NCI-H82 (cell line): ENCODE measurements around the gene OPRD1.
A peak's percentile ranks its signal among the peaks of the same experiment; 100 is the strongest.
"Not testable (repeated sequence)": the region's sequence is repeated elsewhere in the genome, so short reads cannot be mapped to it uniquely, and the experiment has no call there.

Source experiments
- DNase-seq: peaks from one replicate; lab custom pipeline; 2025; lab: John Stamatoyannopoulos, UW

Gene OPRD1

GRCh38 chr1:28801461-28801860 lies 10.5 kb upstream of the OPRD1 start:
- no peak for DNase-seq

GRCh38 chr1:28803051-28803450 lies 8.9 kb upstream of the OPRD1 start:
- no peak for DNase-seq

GRCh38 chr1:28803662-28804061 lies 8.3 kb upstream of the OPRD1 start:
- DNase-seq, result no peak

GRCh38 chr1:28804071-28804470 lies 7.9 kb upstream of the OPRD1 start:
- peak; percentile 47 for DNase-seq

GRCh38 chr1:28807046-28807445 lies 4.9 kb upstream of the OPRD1 start:
- DNase-seq, result peak; percentile 40

- no peak for DNase-seq
Measured at GRCh38 chr1:28807986-28808385, 4.0 kb upstream of the OPRD1 start.

GRCh38 chr1:28811369-28811765 lies 603 bp upstream of the OPRD1 start:
- no peak for DNase-seq

DNA sequence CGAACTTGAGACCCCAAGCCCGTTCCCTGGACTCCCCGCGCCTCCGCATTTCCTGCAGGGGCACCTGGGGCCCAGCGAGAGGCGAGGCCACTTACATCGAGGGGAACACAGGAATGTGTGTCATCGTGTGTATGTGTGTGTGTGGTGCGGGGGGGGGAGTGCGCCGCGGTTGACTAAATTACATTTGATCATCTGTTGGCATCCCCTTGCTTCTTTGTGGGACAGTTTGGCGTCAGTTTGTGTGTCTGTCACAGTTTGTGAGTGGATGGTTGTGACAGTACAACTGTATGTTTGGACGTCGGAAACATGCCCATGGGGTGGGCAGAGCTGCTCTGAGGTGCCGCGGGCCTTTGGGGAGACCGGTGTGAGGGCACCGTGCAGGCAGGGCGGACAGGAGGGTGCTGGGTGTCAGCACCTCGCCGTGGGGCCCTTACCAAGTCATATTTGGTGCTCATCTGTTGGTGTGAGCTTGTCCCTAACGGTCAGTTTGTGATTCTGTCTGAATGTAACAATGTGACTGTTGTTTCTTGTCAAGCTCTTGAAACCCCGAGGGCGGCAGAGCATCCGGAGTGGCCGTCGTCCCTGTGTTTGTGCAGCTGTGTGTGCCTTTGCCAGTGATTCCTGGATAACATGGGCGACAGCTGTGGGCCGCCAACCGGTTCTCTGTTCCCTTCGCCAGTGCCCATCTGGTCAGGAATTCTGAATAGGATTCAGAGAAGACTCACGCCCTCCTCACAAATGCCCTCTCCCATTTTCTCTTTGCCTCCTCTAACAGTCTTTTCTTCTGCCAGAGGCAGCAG lies 899 bp downstream of the OPRD1 start:
- DNase-seq, result peak; percentile 78

- DNase-seq, result no peak
Measured at GRCh38 chr1:28813931-28814465, 2.0 kb downstream of the OPRD1 start.

DNA sequence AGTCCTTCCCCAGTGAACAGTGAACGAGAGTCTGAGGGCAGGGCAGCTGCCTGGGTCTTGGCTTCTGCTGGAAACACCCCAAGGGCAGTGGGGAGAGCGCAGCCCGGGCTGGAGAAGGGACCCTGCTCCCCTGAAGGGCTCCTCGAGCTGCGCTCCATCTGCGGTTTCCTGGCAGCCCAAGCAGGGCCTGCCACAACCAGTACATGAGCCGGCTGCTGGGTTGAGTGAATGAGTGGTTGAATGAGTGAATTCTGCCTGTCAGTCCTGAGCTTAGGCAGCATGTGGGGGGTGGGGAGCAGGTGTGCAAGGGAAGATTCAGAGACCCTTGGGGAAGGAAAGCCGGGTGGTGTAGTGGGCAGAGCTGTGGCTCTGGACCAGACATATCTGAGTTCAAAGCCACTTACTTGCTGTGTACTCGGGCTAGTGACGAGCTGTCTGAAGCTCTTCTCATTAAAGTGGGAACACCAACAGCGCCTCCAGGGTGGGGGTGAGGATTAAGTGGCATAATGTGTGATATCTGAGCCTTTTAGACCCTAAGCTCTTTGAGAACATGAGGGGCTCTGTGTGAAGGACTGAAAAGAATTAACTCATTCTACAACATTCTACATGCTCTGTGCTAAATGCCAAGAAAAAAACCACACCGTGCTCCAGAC lies 3.7 kb downstream of the OPRD1 start:
- DNase-seq, result peak; percentile 85

GRCh38 chr1:28817133-28817532 lies 5.2 kb downstream of the OPRD1 start:
- no peak for DNase-seq

DNA sequence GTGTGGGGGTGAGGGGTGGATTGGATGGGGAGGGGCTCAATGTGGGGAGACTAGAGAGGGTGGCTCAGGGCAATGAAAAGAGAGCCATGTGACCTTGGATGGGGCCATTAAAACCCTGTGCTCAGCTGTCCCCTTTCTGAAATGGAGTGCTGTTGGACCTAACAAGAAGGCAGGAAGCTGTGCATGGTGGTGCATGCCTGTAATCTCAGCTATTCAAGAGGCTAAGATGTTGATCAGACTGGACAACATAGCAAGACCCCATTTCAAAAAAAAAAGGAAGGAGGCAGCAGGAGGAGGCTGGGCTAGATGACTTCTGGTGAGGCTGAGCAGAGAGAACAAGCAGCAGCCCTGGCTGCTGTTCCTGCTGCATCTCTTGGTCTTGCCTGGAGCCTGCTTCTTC lies 7.0 kb downstream of the OPRD1 start:
- no peak for DNase-seq

GRCh38 chr1:28822799-28823198 lies 10.8 kb downstream of the OPRD1 start:
- no peak for DNase-seq

DNA sequence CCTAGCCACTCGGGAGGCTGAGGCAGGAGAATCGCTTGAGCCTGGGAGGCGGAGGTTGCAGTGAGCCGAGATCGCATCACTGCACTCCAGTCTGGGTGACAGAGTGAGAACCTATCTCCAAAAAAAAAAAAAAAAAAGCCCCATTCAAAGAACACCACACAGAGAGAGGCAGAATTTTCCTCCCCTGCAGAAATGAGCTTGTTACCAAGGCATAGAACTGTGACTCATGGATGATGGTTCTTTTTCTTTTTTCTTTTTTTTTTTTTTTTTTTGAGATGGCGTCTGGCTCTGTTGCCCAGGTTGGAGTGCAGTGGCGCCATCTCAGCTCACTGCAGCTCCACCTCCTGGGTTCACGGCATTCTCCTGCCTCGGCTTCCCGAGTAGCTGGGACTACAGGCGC lies 12.1 kb downstream of the OPRD1 start:
- not testable (repeated sequence) for DNase-seq

GRCh38 chr1:28828227-28828858 lies 16.4 kb downstream of the OPRD1 start:
- DNase-seq, result peak; percentile 73

DNA sequence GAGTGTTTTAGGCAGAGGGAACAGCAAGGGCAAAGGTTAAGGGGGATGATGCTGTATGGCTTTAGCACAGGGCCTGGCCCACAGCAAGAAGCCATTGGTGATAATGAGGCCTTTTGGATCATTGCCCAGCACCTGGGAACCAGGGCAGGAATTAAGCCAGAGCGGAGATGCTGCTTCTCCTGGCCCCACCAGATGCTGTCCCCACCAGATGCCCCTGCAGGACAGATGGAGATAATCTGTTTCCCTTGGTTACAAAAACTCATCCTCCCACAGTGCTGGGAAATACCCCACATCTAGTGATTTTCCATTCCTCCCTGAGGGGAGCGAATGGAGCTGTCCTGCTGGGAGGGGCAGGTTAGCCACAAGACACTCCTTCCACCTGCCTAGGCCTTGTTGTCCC lies 18.8 kb downstream of the OPRD1 start:
- DNase-seq, result peak; percentile 99

- DNase-seq, result no peak
Measured at GRCh38 chr1:28832966-28833365, 21.0 kb downstream of the OPRD1 start.

DNA sequence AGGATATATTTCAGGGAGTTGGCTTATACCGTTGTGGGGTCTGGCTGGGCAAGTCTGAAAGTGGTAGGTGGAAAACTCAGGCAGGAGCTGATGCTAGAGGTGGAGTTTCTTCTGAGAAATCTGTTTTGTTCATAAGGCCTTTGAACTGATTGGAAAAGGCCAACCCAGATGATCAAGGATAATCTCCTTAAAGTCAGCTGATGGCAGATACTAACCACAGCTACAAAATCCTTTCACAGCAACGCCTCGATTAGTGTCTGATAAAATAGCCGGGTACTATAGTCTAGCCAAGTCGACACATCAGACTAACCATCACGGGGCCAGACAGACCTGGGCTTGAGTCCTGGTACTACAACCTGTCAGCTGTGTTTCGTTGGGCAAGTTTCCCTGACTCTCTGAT lies 21.4 kb downstream of the OPRD1 start:
- peak; percentile 96 for DNase-seq

DNA sequence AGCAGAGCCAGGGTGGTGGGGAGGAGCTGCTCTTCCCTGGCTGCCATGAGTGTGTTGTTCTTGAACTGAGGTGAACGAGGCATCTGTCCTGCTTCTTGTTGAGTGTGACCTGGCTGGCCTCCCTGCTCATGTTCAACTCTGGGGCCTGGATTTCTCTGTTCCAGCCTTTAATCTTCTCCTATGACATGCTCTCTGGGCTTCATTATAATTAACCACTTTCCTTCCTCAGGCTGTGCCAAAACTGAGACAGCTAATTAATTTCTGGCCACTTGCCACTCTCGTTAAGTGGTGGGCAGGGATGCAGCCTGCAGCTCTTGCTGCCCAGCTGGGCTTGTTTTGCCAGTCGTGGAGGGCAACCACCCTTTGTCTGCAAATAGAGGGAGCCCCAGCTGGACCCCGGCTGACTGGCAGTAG lies 23.3 kb downstream of the OPRD1 start:
- DNase-seq, result peak; percentile 57

GRCh38 chr1:28836421-28836956 lies 24.5 kb downstream of the OPRD1 start:
- no peak for DNase-seq

GRCh38 chr1:28840928-28841544 lies 29.1 kb downstream of the OPRD1 start:
- no peak for DNase-seq
